Measurements from ENCODE around the gene SNN. TPM values are rescaled to one million over a fixed set of nuclear protein-coding genes. Genes with fewer than 3 reads are reported as not detected.

SNN gene
- total RNA-seq, 1 experiment from 2014 or later, result 17.7 TPM

GRCh38 chr16:11711662-11712061 lies 43.4 kb downstream of the SNN start:
- DNase-seq (ENCODE audit: low read depth), result no peak
- in situ Hi-C loops (cut with HindIII; ENCODE audit: low pct_unique_long_range_greater_than_20kb, low sequenced_read_pairs), result no loop called here

DNA sequence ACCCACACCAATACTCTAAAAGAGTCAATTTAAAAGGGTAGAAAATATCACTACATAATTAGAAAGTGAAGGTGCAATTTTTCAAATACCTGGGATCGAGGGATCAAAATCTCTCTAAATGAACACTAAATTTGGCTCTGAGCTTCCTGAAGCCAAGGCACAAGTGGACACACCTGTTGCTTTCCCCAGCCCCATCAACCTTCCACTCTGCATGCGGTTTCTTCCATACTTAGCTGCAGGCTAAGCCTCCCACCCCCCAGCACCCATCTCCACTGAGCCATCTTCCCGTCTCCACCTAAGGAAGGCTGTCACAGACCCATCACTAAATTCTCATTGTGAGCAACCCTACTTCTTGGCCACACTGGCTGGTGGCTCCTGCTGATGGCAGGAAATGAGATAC lies 43.9 kb downstream of the SNN start:
- in situ Hi-C loops (cut with HindIII; ENCODE audit: low pct_unique_long_range_greater_than_20kb, low sequenced_read_pairs), result no loop called here
- DNase-seq (ENCODE audit: low read depth), result no peak

DNA sequence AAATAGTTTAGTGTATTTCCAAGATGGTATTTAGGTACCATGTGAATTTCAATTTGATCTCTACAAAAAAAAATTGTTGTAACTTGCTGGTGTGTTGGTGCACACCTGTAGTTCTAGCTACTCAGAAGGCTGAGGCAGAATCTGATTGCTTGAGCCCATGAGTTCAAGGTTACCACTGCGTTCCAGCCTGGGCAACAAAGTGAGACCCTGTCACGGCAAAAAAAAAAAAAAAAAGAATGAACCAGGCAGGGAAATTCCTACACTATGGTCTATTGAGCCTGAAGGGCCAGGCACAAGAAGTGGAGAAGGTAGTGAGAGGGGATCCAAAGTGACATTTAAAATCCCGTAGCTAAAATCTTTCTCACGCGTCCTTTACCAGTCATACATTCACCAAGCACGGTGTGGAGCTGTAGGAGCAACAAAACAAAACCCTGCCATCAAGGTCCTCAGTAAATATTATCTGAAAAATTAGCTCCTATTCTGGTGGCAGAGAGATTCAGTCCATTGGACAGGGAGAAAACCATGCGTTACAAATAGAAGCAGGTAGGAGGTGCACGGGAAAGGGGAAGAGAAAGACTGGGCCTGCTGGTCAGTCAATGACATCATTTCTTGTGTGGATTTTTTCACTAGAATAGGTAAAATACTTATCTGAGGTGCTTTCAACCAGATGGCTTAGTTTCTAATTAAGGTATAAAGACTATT lies 47.1 kb downstream of the SNN start:
- in situ Hi-C loops (cut with HindIII; ENCODE audit: low pct_unique_long_range_greater_than_20kb, low sequenced_read_pairs), result no loop called here
- DNase-seq (ENCODE audit: low read depth), result no peak

GRCh38 chr16:11716336-11716735 lies 48.1 kb downstream of the SNN start:
- in situ Hi-C loops (cut with HindIII; ENCODE audit: low pct_unique_long_range_greater_than_20kb, low sequenced_read_pairs), result no loop called here
- DNase-seq (ENCODE audit: low read depth), result no peak

- in situ Hi-C loops (cut with HindIII; ENCODE audit: low pct_unique_long_range_greater_than_20kb, low sequenced_read_pairs), result no loop called here
Measured at GRCh38 chr16:11717811-11718210, 49.6 kb downstream of the SNN start.

DNA sequence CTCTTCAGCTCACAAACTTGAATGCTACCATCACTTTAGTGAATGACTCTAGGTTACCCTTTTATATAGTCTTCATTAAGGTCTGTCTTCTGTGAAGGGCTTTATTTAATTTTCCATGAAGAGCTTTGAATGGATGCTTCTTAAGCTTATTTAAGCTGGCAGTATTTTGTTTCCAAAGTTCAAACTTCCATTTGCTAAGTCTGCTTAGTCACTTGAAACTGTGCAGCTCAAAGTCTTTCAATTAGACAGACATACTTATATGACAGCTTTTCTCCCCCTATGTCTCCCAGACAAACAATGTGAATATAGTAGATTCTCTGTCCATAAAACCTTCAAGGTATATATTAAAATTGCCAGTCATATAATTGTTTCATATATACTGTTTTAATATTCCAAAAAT lies 50.9 kb downstream of the SNN start:
- in situ Hi-C loops (cut with HindIII; ENCODE audit: low pct_unique_long_range_greater_than_20kb, low sequenced_read_pairs), result no loop called here
- no peak for DNase-seq (ENCODE audit: low read depth)

More at GRCh38 chr16:11717811-11718210, 49.6 kb downstream of the SNN start:
- no peak for DNase-seq (ENCODE audit: low read depth)

- no peak for DNase-seq (ENCODE audit: low read depth)
- in situ Hi-C loops (cut with HindIII; ENCODE audit: low pct_unique_long_range_greater_than_20kb, low sequenced_read_pairs), result no loop called here
Measured at GRCh38 chr16:11719762-11720161, 51.5 kb downstream of the SNN start.

DNA sequence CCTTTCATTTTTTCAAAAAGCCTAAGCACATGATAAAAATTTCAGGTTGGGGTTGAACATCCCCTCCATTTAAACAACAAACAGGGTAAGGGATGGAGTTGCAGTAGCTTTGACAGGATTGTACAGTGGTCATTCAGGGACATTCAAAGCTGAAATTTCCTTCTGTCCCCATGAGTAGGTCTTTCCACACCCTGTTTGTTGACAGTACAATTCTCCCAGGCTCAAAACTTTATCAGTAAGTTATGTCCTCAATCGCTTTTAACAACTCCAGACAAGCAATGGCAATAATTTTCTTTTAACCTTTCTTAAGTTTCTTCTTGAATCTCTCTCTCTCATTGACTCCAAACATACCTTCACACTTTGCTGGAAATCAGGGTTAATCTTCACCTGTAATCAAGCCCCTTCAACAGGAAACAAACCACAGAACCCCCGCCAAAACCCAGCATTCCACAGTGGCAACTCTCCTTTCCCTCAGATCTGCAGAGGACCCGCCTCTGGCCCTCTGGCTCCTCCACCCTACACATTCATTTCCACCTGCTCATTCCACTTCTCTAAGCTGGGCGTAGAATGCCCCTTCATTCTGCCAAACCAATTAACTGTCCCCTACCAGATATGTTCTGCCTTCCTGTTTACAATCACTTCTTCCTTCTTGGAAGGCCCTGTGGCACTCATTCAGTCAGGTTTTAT lies 53.7 kb downstream of the SNN start:
- in situ Hi-C loops (cut with HindIII; ENCODE audit: low pct_unique_long_range_greater_than_20kb, low sequenced_read_pairs), result no loop called here
- no peak for DNase-seq (ENCODE audit: low read depth)

- DNase-seq (ENCODE audit: low read depth), result no peak
- in situ Hi-C loops (cut with HindIII; ENCODE audit: low pct_unique_long_range_greater_than_20kb, low sequenced_read_pairs), result no loop called here
Measured at GRCh38 chr16:11722468-11722808, 54.2 kb downstream of the SNN start.

- no peak for DNase-seq (ENCODE audit: low read depth)
- in situ Hi-C loops (cut with HindIII; ENCODE audit: low pct_unique_long_range_greater_than_20kb, low sequenced_read_pairs), result no loop called here
Measured at GRCh38 chr16:11725457-11725856, 57.2 kb downstream of the SNN start.

- no peak for DNase-seq (ENCODE audit: low read depth)
- in situ Hi-C loops (cut with HindIII; ENCODE audit: low pct_unique_long_range_greater_than_20kb, low sequenced_read_pairs), result no loop called here
Measured at GRCh38 chr16:11726008-11726407, 57.8 kb downstream of the SNN start.

GRCh38 chr16:11727796-11728543 lies 59.7 kb downstream of the SNN start:
- in situ Hi-C loops (cut with HindIII; ENCODE audit: low pct_unique_long_range_greater_than_20kb, low sequenced_read_pairs), result no loop called here
- DNase-seq (ENCODE audit: low read depth), result no peak

Other genes starting within 250 kb of the SNN start
- 105 and 111 TPM in 2 replicates for gene LITAF, start 81.5 kb upstream of the SNN start, total RNA-seq (2014; rRNA removed; shearing (Covaris generic); ENCODE audit: low replicate concordance)
- gene TXNDC11, start 74.4 kb downstream of the SNN start, total RNA-seq (2014; rRNA removed; shearing (Covaris generic); ENCODE audit: low replicate concordance), result 48.9 and 54.7 TPM in 2 replicates
- gene ZC3H7A, start 128.8 kb downstream of the SNN start, total RNA-seq (2014; rRNA removed; shearing (Covaris generic); ENCODE audit: low replicate concordance), result 18.8 and 31.2 TPM in 2 replicates
- 196 and 259 TPM in 2 replicates for gene RSL1D1, start 183.1 kb downstream of the SNN start, total RNA-seq (2014; rRNA removed; shearing (Covaris generic); ENCODE audit: low replicate concordance)
- 19.2 and 35.4 TPM in 2 replicates for gene GSPT1, start 247.5 kb downstream of the SNN start, total RNA-seq (2014; rRNA removed; shearing (Covaris generic); ENCODE audit: low replicate concordance)